Measurements from ENCODE around the gene CEP112.

The CEP112 gene

GRCh38 chr17:65668211-65668610 is 523.7 kb downstream of the CEP112 start:
- DNase-seq, result no peak

GRCh38 chr17:65667656-65668055 is 524.3 kb downstream of the CEP112 start:
- no peak for DNase-seq

- no peak for DNase-seq
These were observed 525.0 kb downstream of the CEP112 start for GRCh38 chr17:65666876-65667321.

GRCh38 chr17:65665966-65666365 is 526.0 kb downstream of the CEP112 start:
- DNase-seq, result no peak

- no peak for DNase-seq
These were observed 527.2 kb downstream of the CEP112 start for GRCh38 chr17:65664696-65665095.

GRCh38 chr17:65664266-65664665 is 527.7 kb downstream of the CEP112 start:
- DNase-seq, result no peak

GRCh38 chr17:65662196-65662595 is 529.7 kb downstream of the CEP112 start:
- DNase-seq, result no peak

GRCh38 chr17:65660947-65661346 is 531.0 kb downstream of the CEP112 start:
- no peak for DNase-seq

- DNase-seq, result no peak
These were observed 531.9 kb downstream of the CEP112 start for GRCh38 chr17:65660078-65660477.

GRCh38 chr17:65659512-65659911 is 532.4 kb downstream of the CEP112 start:
- DNase-seq, result no peak

GRCh38 chr17:65657251-65657828 is 534.6 kb downstream of the CEP112 start:
- DNase-seq, result no peak

- no peak for DNase-seq
These were observed 535.3 kb downstream of the CEP112 start for GRCh38 chr17:65656390-65657250.

- no peak for DNase-seq
These were observed 536.2 kb downstream of the CEP112 start for GRCh38 chr17:65655706-65656105.

- DNase-seq, result no peak
These were observed 547.4 kb downstream of the CEP112 start for GRCh38 chr17:65644545-65644944.

- no peak for DNase-seq
These were observed 553.5 kb downstream of the CEP112 start for GRCh38 chr17:65638221-65638975.

GRCh38 chr17:65637786-65638185 is 554.1 kb downstream of the CEP112 start:
- no peak for DNase-seq

- DNase-seq, result no peak
These were observed 557.4 kb downstream of the CEP112 start for GRCh38 chr17:65634533-65634932.

GRCh38 chr17:65633988-65634387 is 557.9 kb downstream of the CEP112 start:
- DNase-seq, result no peak

GRCh38 chr17:65633146-65633881 is 558.6 kb downstream of the CEP112 start:
- DNase-seq, result no peak

GRCh38 chr17:65630502-65630901 is 561.4 kb downstream of the CEP112 start:
- no peak for DNase-seq

- no peak for DNase-seq
These were observed 562.7 kb downstream of the CEP112 start for GRCh38 chr17:65629234-65629690.

- DNase-seq, result no peak
These were observed 563.3 kb downstream of the CEP112 start for GRCh38 chr17:65628644-65629036.
